Suppressor macrophage (primary cell): ENCODE results near the gene GABRG3.
"Not testable (repeated sequence)": the region's sequence is repeated elsewhere in the genome, so short reads cannot be mapped to it uniquely, and the experiment has no call there.

Source experiments
- DNase-seq, 4 experiments: peaks; one replicate each; pipeline ENCODE4 v3.0.0-alpha.2; 2020 to 2022

Gene GABRG3

DNA sequence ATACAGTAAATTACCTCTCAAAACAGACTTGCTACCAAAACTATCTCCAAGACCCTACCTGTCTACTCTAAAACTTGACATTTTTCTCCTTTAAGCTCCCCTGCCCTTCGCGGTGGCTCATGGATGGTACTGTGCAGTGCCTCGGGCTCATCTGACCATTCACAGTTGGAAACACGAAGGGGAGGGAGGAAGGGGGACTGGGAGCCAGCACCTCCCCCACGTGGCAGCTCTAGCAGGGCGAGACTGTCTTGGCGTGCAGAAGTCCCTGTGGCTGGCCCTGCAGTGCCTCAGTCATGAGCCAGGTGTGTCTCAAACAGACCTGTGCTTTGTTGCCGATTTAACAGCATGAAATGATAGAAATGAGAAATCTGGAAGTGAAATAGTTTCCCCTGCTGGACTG lies 372.0 kb downstream of the GABRG3 start:
- no peak for DNase-seq

DNA sequence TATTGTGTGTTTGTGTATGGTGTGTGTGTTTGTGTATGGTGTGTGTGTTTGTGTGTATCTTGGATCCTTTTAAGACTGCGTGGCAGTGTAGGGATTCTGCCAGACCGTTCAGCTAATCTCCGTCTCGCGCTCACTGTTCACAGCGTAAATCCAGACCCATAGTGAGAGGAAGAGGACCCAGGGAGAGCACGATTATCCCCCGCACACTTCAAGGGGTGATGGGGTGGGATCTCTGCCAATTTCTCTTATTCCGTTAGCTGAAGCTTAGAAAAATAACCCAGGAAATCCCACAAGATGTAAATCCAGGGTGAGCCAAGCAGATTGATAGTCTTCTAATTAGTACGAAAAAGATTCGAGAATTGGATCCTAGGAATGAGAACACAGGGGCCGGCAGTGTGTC lies 381.2 kb downstream of the GABRG3 start:
- DNase-seq: no peak

DNA sequence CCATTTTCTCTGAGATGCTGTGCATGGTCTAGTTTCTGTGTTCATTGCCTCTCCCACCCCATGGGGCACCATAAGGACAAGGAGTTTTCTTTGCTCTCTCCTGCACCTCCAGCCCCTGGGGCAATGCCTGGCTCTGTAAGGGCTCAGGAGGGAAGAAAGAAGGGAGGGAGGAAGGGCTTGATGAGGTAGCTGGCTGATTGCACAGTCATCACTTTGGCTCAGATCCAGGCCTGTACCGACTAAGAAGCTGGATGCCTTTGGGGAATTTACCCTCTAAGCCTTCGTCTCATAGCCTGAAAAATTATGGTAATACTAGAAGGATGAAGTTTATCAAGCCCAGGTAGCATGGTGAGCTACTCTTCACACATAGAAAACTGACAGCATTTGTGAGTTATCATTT lies 382.9 kb downstream of the GABRG3 start:
- no peak for DNase-seq

DNA sequence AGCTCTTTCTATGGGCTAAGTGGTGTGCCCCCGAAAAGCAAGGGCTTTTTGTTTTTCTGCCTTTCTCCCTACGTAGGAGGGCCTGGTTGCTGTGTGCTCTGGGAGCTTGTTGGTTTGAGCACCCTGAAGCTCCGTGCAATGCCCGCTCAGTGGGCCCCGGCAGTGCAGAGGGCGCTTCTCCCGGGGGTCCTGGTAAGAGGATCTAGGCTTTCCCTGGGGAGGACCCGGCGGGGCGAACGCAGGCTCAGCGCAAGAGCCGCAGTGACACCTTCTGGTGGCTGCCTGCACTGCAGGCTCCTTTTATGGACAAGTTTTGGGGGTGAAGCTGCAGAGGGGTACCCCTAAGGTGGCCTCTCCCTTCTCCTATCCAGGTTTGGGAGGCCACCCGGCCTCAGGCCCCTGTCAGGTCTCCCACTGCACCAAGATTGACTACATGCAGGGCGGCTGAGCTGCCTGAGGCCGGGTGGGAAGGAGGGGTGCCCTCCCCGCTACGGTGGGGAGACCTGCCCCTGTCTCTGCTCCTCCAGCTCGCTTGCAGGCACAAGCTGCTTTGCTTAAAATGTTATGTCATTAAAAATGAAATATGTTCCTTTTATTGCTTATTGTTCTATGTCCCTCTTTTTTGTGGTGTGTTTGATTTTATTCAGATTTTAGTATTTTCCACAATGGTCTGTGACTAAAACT lies 387.9 kb downstream of the GABRG3 start:
- DNase-seq: peak; percentile 3 to 30 (median 14)

DNA sequence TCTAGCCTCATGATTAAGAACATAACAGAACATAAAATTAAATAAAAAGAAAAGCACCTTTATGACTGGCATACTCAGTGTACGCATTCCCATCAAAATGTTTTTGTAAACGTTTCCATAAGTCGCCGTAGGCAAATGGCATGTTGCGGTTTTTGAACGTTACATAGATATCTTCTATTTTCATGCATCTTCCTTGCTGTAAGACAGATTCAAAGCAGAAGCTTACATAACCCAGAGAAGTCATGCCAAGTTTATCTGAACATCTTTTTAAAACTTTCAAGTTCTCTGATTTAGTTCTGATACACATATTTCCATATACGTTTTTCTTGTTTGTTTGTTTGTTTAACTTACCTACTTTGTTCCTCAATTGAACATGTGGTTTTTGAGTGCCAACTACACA lies 388.6 kb downstream of the GABRG3 start:
- no peak for DNase-seq

DNA sequence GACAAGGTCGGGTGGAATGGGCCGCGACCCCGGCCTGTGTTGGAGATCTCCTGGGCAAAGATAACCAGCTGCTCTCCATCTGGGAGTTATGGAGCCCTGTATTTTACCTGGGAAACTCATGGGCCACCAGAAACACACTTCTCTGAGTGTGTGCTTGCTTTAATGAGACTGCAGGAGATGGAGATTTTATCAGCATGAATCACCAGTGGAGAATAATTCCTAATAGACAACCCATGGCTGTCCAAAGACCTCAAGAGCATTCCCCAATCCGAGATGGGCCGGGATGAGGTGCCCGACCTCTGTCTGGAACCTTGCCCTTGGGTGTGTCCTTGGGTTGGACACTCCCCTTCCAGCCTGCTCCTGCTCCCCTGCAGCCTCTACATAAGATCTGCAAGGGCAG lies 389.3 kb downstream of the GABRG3 start:
- DNase-seq: no peak

DNA sequence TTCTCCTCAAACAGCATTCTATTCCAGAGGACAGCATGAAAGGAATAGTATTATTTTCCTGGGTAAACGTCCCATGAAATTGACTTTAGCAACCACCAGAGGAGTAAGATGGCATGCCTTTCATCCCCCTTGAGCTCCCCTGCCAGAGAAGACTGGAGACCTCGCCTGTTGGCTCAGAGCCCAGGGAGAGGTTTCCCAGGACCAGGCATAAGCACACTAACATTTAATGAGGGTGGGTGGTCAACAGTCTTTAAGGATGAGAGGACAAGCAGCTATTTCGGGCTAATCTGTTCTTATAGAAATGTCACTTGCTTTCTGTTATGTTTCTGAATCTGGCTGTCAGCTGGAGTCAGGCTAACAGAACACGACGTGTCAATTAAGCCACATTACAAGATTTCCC lies 390.5 kb downstream of the GABRG3 start:
- no peak for DNase-seq

DNA sequence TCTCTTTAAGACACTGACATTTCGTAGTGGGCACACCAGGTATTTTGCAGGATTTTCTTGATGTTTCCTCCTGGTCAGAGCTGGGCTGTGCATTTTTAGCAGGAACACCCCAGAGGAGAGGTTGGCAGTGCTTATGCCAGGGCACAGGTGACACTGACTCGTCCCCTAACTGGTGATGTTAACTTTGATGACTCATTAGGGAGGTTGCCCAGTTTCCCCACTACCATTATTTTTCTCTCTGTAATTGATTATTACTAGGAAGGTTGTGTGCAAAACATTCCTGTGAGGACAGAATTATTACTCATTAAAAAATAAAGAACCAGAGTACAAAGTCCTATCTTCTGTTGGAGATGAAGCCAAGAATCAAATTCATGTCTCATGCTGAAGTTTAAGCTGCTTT lies 394.5 kb downstream of the GABRG3 start:
- no peak for DNase-seq

DNA sequence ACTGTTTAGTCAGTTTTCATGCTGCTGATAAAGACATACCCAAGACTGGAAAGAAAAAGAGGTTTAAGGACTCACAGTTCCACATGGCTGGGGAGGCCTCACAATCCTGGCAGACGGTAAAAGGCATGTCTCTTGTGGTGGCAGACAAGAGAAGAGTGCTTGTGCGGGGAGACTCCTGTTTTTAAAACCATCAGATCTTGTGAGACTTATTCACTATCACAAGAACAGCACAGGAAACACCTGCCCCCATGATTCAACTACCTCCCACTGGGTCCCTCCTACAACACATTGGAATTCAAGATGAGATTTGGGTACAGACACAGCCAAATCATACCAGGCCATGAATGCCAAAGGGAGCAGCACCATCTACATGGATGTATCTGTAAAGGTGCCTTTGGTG lies 406.4 kb downstream of the GABRG3 start:
- DNase-seq: not testable (repeated sequence)

DNA sequence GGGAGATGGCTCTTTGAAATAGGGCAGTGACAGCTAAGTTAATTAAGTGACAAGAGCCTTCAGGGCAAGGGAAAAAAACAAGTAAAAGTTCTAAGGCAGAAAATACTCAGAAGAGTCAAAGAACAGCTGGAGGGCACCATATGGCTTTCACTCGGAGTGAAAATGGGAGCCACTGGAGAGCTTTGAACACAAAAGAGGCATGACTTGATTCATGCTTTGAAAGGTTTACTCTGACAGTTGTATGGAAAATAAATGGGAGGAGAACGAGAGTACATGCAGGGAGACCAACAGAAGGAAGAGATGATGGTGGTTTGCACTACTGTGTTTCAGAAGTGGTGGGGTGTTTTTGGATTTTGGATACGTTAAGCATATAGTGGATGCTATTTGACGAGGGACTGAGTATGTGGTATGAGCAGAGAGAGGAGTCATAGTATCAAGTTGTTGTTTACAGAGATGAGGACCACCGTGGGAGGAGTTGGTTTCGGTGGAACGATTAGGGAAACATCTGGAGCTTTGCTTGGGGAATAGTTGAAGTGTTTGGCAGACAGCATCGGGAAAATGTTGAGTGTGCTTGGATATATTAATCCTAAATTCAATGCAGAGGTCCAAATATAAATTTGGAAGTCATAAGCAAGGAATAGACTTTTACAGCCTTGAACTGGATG lies 411.5 kb downstream of the GABRG3 start:
- DNase-seq: no peak

DNA sequence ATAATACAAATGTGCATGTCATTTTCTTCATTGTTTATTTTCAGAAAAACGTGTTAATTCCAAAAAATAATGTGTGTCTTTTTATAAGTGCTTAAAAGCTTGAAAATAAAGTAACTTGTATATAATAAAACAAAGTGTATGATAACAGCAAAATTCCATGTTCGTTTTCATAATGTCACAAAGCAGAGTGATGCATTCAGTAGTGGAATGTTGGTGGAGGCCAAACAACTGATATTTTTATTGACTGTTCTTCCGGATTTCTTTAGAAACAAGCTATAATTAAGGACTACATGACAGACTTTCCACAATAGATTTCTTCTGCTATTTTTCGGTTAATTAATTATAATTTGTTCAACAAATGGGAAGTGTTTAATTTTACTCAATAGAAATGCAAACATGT lies 412.7 kb downstream of the GABRG3 start:
- DNase-seq: no peak

DNA sequence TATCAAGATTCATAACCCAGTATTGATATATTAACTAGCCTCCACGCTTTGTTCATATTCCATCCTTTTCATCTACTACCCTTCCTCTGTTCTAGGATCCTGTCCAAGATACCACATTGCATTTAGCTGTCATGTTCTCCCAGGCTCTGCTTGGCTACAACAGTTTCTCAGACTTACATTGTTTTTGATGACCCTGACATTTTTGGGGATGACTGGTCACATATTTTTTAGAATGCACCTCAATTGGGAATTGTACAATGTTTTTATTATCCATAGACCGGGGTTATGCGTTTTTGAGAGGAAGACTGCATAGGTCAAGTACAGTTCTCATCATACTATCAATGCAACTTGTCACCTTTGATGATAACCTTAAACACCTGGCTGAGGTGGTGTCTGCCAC lies 421.2 kb downstream of the GABRG3 start:
- no peak for DNase-seq

DNA sequence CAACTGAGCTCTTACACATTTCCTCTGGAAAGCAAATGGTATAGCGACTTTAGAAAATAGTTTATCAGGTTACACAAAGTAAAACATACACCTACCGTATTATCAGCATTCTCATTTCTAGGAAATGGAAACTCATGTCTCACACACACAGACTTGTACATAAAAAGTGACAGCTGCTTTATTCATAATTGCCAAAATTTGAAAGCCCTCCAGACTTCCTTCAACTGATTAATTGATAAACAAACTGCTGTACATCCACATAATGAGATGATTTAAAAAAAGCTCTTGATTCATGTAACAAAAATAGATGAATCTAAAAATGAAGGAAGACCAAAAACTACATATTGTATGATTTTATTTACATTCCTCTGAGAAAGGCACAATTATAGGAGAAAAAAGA lies 425.5 kb downstream of the GABRG3 start:
- DNase-seq: no peak

DNA sequence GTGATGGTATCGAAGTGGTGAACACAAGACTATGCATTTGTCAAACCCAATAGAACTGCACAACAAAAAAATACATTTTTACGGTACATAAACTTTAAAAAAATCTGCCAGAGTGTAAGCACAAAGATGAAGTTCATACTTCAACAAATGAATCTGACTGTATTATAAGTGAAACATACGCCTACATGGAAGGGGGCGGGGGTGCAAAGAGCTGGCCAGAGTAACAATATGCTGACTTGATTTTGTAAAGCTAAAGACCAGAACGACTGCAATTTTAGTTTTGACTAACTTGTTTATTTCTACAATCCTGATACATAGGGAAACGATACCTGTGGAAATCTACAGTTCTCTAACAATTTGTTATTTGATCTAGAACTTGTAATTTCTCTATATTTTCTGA lies 426.0 kb downstream of the GABRG3 start:
- DNase-seq: no peak

DNA sequence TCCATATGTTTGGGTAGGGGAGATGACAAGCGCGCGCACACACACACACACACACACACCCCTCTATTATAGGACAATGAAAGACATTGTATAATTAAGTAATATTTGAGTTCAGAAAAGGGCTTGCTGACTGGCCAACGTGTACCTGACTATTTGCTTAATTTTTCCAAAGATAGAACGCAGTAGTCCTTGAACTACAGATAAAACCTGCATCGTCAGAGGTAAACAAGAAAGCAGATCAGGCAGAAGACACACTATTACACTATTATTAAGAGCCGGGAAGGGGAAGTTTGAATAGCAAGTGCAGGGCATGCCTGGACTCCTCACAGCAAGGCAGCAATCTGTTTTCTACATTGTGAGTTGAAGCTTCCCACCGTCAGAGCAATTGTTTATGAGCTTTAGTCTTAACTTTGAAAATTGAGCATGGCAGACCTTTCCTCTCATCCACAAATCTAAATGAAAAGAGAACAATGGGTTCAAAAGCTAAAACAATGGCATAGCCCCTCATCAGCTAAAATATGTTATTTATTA lies 427.7 kb downstream of the GABRG3 start:
- DNase-seq: no peak

DNA sequence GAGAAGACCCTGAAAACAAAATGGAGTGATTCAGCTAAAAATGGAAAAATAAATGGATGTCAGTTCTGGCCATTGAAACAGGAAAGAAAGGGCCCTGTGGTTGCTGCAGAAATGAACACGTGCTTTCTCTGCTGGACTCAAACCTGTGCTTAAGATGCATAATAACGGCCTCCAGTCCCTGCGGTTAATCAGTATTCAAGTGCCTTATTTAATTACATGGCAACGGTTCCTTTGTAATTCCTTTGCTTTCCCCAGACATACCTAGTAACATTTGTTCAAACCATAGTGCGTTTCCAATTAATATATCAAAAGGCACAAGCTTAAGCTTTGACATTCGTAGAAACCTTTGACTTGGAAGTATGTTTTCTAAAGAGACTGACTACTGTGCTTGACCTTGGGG lies 428.3 kb downstream of the GABRG3 start:
- no peak for DNase-seq

DNA sequence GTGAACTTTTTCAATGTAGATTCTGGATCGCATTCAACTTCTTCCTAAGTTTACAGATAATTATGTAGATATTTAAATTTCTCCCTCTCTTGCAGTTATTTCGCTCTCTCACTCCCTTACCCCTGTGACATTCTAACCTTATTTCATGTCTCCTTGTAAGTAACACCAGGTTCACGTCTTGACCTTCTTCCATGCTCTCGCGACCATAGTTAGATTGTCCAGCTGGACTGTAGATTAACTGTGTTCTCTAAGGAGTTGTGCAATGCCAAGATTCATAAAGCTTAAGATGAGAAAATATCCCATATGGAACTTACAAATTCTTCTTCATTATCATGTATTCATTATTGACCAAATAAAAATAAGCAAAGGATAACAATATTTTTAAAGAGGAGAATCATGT lies 430.5 kb downstream of the GABRG3 start:
- no peak for DNase-seq

DNA sequence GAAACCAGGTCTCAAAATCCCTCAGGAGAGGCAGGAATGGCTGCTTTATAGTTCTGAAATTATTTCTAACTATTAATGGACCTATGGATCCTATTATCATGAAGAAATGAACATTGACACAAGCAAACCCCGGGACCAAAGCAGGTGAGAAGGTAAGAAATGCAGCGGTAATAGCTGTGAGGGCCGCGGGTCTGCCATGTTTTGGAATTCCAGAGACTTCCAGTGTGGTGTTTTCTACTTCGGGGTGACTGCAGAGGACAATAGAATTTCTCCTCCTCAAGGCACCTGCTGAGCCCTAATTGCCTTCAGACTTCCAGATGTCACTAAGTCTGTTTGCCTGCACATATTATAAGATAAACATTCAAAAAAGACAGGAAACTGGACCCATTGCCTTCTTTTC lies 437.4 kb downstream of the GABRG3 start:
- DNase-seq: no peak

DNA sequence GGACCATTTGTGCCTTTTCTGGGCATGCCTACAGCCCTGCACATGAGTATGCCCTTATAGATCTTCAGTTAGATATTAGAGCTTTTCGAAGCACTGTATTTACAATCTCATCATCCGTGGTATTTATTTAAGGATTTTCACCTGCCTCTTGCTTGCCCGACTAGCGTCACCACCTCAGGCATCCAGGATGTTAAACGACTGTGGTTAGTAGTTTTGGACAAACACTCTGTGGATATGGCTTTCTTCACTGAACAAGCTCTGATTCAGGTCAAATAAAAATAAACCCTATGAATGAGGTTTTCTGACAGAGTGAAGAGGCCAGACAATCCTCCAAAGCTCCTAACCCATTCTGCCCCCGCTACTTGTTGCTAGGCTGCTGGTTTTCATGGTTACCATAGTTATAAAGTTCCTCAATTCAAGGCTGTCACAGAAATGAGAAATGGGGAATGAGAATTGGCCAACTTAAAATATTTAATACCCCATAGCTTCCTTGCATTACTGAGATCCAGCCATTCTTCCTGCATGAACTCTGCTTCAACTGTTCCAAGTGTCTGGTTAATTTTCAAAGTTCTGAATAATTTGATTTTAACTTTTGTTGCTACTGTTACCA lies 440.1 kb downstream of the GABRG3 start:
- no peak for DNase-seq

DNA sequence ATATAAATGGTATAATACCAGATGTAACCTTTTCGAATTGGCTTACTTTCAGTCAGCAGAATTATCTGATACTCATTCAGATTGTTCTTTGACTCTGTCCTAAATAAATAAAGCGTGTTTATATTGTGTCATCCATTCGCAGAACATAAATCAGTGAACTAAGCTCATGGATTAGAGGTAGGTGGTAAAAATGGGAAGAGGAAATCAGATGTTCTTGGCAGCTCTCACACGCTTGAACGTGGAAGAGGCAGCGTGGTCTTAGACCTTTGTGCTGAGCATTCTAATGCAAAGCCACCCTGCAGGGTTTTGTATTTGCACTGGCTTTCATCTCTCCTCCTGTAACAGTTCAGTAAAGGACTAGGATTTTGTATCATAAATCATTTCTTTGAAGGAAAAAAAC lies 441.4 kb downstream of the GABRG3 start:
- no peak for DNase-seq

DNA sequence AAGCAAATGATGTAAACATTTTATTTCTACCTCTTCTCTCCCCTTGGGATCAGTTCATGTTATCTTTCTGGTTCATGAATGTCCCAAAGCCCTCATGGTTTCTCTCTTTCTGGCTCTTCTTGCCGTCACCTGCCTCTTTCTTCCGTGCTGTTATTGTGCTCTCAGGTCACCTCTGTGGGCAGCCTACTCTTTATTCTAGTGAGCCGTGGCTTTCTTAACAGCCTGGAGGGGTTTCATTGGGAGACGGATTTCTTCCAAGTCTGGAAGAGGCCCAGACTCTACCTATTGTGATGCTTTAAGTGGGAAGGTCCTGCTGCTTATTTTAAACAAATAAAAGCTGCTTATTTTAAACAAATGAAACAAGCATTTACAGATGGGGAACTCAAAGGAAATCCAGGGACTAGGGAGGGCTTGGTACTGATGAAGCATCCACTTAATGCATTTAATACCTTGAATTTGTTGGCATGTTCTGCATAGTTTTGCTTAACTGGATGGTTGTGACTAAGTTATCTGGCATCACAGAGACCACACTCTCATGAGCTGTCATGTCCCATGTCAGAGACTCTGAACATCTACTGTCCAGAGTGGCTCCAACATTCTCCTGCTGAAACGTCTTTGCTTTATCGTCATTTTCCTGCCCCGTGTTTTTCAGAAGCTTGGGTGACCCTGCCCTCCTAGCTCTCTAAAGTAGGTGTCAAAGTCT lies 443.3 kb downstream of the GABRG3 start:
- DNase-seq: no peak

DNA sequence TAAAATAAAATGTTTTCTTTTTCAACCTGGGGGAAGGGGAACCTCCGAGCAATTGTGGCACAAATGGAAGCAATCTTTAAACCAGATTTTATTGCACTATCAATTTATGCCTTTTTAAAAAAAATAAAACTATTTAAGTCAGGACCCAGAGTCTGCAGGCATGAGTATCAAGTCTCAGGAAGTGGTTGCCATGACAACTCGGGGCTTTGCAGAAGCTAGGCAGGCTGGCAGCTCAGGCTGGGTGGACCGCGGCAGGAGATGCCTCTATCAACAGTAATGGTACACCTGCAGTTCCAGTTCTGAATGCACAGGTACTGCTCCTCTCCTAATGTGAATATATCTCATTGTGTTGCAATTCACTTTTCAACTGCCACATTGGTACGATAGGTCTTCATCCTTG lies 447.7 kb downstream of the GABRG3 start:
- no peak for DNase-seq

DNA sequence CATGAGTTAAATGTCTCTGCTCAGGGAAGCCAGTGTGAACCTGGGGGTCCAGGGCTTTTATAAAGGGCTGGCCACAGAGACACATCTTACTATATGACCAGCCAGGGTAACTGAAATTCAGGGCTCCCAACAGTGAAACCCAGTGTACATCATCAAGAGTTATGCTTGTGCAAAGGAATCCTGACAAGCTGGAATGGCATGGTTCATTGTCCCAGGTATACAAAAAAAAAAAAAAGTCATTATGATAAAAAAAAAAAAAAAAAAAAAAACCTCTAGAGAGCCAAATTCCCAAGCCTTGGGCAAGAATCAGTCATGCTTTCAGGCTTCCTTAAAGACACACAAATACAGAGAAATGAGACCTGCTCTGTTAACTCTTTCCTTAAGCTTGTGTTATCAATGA lies 452.0 kb downstream of the GABRG3 start:
- DNase-seq: no peak

DNA sequence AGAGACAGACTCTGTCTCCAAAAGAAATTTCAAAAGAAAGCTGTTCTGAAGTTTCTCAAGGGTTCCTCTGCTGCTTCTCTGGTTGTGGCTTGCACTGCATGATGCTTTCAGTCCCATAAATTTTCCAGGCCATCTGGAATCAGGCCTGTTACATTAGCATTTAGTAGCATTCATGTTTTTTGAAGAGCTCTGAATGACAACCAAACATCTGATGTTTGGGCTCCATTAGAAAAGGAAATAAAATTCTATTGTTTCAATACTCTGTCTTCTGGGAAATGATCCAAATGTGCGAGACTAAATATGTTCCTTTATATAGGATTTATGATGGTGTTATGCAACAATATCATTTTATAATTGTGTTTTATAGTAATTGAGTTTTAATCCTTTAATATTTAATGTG lies 455.8 kb downstream of the GABRG3 start:
- DNase-seq: no peak
